Measurements from ENCODE around the gene SCN2B. TPM values are rescaled to one million over a fixed set of nuclear protein-coding genes. Genes with fewer than 3 reads are reported as not detected.

The SCN2B gene
- total RNA-seq, 3 donors from 2014 or later = 0.23 to 3.7 (median 0.34) TPM

DNA sequence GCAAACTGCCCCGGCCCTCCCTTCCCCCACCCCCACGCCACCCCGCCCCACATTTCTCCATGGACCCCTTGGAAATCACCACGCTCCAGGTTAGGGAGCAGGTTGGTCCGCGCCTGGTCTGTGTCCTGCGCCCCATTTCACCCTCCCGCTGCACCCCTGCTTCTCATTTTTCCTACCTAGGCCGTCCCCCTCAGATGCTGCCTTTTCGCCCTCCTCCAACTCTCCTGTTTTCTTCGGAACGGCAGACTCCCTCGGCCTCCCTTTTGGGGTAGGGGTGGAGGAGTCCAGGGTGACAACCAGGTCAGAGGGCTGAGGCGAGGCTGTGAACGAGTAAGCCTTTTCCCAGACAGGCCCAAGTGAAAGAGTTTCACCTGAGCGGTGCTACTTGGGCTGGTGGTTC, 22.9 kb downstream of the SCN2B start:
- intact Hi-C loops (cut with DNase I, micrococcal nuclease) = no loop called here

DNA sequence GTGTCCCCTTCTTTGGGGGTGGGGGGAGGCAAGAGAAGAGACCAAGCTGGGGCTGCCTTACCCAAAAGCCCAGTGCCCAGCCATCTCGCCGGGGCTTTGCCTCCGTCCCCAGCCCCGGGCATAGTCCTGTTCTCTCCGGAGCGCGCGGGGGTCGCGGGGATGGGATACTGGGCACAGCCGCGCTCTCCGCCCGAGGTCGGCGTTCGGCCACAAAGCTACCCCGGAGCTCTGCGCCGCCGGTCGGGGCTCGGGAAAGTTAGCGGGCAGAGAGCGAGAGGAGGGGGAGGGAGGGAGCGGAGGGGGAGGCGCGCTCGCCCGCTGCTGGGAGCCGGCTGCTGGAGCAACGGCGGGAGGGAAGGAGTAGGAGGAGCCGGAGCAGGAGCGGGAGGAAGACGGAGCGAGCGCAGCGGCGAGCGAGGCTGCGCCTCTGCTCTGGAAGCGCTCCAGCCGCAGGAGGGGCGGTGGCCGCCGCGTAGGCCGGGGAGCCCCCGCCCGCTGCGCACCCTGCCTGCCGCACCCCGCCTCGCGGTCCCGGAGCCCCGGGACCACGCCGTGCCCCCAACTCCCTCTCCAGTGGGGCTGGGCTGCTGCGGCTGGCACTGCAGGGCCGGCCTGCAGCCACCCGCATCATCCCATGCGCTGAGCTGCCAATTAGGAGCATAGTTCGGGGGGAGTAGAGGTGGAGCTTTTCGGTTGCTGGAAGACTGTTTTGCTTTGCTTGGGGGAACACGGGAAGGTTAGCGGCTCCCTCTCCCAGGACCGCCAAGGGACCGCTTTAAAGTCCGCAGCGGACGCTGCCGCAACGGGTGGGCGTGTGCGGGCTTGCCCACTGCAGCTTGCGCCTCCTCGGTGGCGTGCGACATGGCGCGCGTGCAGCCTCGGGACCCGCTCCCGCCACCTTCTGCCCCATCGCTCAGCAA, 23.6 kb downstream of the SCN2B start, which contains the start of gene SCN4B:
TSS of gene SCN4B (minus strand) at position 272 of the 920 bp plus-strand sequence. CDS start at position 122, 150 bp downstream.
- peak; percentile 78 for ATAC-seq
- intact Hi-C loops (cut with DNase I, micrococcal nuclease) = no loop called here
- no peaks in the 10 kb centered on the region for H3K9me3 ChIP-seq
- no peaks in the 10 kb centered on the region for H3K36me3 ChIP-seq (ENCODE audit: low read depth)
- DNase-seq = peak in 2 of 3 donors; percentile 49 to 66
- TF ChIP-seq, protein P1, sequence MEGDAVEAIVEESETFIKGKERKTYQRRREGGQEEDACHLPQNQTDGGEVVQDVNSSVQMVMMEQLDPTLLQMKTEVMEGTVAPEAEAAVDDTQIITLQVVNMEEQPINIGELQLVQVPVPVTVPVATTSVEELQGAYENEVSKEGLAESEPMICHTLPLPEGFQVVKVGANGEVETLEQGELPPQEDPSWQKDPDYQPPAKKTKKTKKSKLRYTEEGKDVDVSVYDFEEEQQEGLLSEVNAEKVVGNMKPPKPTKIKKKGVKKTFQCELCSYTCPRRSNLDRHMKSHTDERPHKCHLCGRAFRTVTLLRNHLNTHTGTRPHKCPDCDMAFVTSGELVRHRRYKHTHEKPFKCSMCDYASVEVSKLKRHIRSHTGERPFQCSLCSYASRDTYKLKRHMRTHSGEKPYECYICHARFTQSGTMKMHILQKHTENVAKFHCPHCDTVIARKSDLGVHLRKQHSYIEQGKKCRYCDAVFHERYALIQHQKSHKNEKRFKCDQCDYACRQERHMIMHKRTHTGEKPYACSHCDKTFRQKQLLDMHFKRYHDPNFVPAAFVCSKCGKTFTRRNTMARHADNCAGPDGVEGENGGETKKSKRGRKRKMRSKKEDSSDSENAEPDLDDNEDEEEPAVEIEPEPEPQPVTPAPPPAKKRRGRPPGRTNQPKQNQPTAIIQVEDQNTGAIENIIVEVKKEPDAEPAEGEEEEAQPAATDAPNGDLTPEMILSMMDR (IDR thresholded peaks at IDR 0.05) = no peak
- H3K4me1 ChIP-seq (ENCODE audit: low read depth) = peaks cover 13% of the 10 kb centered on the region
- no peak within 1 kb of the TSS for H3K4me3 ChIP-seq

More for the DNA sequence above, 22.9 kb downstream of the SCN2B start:
- no peak for ATAC-seq
- H3K9me3 ChIP-seq = no peaks in the 10 kb centered on the region
- H3K36me3 ChIP-seq (ENCODE audit: low read depth) = no peaks in the 10 kb centered on the region
- H3K4me3 ChIP-seq = no peak overlapping the region
- no peak for DNase-seq
- H3K4me1 ChIP-seq (ENCODE audit: low read depth) = peaks cover 13% of the 10 kb centered on the region
- TF ChIP-seq, protein P1 (IDR thresholded peaks at IDR 0.05) = no peak

DNA sequence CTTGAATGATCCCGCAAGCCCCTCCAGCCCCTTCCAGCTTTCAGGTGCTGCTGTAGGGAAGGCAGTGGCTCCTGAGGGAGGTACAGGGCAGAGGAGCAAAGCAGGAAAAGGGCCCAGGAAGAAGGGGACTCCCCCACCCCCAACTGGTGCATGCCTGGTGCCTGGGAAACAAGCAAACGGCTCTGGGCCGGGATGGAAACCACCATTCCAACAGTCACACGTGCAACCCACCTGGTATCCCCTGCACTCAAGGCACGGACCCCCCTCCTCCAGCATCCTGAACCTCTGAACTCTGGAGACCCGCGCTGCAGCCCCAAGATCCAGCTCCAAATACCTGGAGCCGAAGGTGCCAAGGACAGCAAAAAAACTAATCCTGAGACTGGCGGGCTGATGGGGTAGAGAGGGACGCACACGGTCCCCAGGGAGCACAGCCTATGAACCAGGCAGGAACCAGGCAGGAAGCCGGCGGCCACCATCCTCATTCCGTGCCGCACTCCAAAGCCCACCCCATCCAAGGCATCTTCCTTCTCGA, 24.4 kb downstream of the SCN2B start:
- intact Hi-C loops (cut with DNase I, micrococcal nuclease) = no loop called here
- Histone ChIP-seq H3K4me3 (no peak overlapping the region), H3K36me3 (ENCODE audit: low read depth) (no peaks in the 10 kb centered on the region), H3K9me3 (no peaks in the 10 kb centered on the region), H3K4me1 (ENCODE audit: low read depth) (peaks cover 13% of the 10 kb centered on the region)
- TF ChIP-seq, protein P1 (IDR thresholded peaks at IDR 0.05) = no peak
- DNase-seq (no peak), ATAC-seq (no peak)

DNA sequence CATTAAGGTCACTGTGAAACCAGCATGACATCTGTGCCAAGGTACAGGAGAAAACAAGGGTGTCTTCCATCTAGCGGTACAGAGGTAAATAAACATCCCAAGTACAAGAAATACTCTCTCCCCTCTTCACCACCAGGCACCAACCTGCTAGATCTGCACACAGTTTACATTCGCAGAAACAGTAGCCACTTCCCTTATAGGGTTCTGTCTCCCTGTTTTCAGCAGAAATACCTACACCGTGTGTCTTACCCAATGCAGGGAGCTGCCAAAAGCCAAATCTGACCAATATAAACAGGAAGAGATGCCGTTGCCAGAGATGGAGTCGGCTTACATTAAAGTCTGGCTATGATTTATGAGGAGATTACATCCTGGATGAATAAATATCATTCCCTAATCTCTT, 25.0 kb downstream of the SCN2B start:
- Histone ChIP-seq H3K9me3 (no peaks in the 10 kb centered on the region), H3K4me1 (ENCODE audit: low read depth) (peaks cover 13% of the 10 kb centered on the region), H3K4me3 (no peak overlapping the region), H3K36me3 (ENCODE audit: low read depth) (no peaks in the 10 kb centered on the region)
- TF ChIP-seq, protein P1 (IDR thresholded peaks at IDR 0.05) = no peak
- intact Hi-C loops (cut with DNase I, micrococcal nuclease) = no loop called here
- no peak for ATAC-seq
- DNase-seq = no peak

DNA sequence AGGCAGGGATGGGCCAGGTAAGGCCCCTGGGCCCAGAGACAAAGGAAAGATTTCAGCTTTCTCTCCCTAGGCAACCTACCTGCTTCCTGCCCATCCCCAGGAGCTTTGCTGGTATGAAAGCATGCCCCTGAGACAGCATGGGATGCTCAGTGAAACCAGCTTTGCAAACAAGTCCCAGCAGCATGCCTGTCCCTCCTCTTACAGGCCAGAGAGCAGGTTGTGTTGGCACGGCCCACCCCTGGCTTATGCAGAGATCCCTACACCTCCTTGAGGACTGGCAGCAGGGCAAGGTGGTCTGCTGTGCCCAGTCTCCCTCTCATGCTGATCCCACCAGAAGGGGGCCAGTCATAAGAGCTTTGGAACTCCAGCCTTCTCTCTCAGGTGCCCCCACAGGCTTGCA, 26.9 kb downstream of the SCN2B start:
- intact Hi-C loops (cut with DNase I, micrococcal nuclease) = no loop called here
- H3K4me3 ChIP-seq = no peak overlapping the region

More for the DNA sequence above, 26.9 kb downstream of the SCN2B start:
- Histone ChIP-seq H3K9me3 (no peaks in the 10 kb centered on the region), H3K36me3 (ENCODE audit: low read depth) (no peaks in the 10 kb centered on the region), H3K4me1 (ENCODE audit: low read depth) (peaks cover 17% of the 10 kb centered on the region)
- DNase-seq = no peak
- ATAC-seq = no peak
- TF ChIP-seq, protein P1 (IDR thresholded peaks at IDR 0.05) = no peak

Measured in mucosa of descending colon (tissue), 3 donors.